ENCODE data around the gene GFM2. TPM values are rescaled to one million over a fixed set of nuclear protein-coding genes. Genes with fewer than 3 reads are reported as not detected.

The GFM2 gene
- total and polyA plus RNA-seq, 2 experiments from 2014 or later: 28.5 to 50.1 TPM

DNA sequence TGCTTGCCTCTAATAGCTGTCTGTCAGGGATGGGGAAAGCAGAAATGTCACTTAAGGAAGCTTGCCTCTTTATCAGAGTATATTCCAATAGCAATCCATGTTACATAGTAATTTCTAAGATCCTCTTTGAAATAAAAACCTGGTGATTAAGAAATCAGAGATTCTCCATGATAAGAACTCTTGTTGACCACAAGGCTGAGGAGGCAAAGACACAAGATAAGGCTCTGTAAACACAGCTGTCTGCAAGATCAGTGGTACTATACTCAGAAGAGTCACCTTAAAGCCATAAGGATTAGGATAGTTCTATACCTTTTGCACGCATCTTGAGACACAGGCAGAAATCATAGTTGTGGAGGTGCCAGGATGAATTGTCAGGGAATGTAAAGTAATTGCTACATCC, 41.6 kb downstream of the GFM2 start (continued):
- TF ChIP-seq POLR2AphosphoS5 (IDR thresholded peaks at IDR 0.05; ENCODE audit: low read depth): no peak
- TF ChIP-seq, protein P1, sequence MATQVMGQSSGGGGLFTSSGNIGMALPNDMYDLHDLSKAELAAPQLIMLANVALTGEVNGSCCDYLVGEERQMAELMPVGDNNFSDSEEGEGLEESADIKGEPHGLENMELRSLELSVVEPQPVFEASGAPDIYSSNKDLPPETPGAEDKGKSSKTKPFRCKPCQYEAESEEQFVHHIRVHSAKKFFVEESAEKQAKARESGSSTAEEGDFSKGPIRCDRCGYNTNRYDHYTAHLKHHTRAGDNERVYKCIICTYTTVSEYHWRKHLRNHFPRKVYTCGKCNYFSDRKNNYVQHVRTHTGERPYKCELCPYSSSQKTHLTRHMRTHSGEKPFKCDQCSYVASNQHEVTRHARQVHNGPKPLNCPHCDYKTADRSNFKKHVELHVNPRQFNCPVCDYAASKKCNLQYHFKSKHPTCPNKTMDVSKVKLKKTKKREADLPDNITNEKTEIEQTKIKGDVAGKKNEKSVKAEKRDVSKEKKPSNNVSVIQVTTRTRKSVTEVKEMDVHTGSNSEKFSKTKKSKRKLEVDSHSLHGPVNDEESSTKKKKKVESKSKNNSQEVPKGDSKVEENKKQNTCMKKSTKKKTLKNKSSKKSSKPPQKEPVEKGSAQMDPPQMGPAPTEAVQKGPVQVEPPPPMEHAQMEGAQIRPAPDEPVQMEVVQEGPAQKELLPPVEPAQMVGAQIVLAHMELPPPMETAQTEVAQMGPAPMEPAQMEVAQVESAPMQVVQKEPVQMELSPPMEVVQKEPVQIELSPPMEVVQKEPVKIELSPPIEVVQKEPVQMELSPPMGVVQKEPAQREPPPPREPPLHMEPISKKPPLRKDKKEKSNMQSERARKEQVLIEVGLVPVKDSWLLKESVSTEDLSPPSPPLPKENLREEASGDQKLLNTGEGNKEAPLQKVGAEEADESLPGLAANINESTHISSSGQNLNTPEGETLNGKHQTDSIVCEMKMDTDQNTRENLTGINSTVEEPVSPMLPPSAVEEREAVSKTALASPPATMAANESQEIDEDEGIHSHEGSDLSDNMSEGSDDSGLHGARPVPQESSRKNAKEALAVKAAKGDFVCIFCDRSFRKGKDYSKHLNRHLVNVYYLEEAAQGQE (IDR thresholded peaks at IDR 0.05; ENCODE audit: unreplicated experiment): no peak
- TF ChIP-seq ZNF331 (CRISPR knock-in tag; IDR thresholded peaks at IDR 0.05; ENCODE audit: low read depth): no peak

DNA sequence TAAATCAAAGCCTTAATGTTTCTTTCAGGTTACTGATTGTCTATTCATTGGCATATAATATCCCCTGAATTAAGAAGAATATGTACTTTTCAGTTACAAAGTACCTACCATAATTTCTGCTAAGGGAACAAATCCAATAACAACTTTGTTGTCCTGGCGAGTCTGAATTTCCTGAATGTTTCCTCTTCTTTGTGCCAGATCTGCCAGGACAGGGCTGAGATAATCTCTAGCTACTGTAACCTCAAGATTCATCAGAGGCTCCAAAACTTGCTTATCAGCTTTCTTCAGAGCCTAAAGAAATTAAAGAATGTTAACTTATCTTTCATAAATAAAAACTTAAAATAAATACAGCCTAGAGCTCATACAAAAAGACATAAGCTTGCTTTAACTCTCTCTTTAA, 44.6 kb downstream of the GFM2 start:
- peaks cover 8% of the 10 kb centered on the region; the same call in 1 of the 2 replicates for H3K36me3 ChIP-seq (ENCODE audit: insufficient read depth)
- DNase-seq (ENCODE audit: low spot score) (no peak), ATAC-seq (no peak)
- Mint-ChIP-seq H3K9me3 (no peaks in the 10 kb centered on the region), H3K36me3 (ENCODE audit: low read depth) (peaks cover 34% of the 10 kb centered on the region; the same call in 2 of the 3 replicates), H3K4me1 (no peaks in the 10 kb centered on the region), H3K4me3 (no peak overlapping the region), H3K27me3 (ENCODE audit: insufficient read depth, low read depth, poor library complexity) (no peaks in the 10 kb centered on the region), H3K27ac (no peak overlapping the region)
- H3K27me3 ChIP-seq (ENCODE audit: insufficient read depth): no peaks in the 10 kb centered on the region
- no peaks in the 10 kb centered on the region for H3K79me2 ChIP-seq (replicated peaks; ENCODE audit: insufficient read depth)
- H4K20me1 ChIP-seq (replicated peaks; ENCODE audit: insufficient read depth): no peaks in the 10 kb centered on the region
- no peak overlapping the region for H3K4me2 ChIP-seq
- H3K9me2 ChIP-seq (ENCODE audit: insufficient read depth): no peaks in the 10 kb centered on the region
- H3K27ac ChIP-seq (ENCODE audit: low read depth): no peak overlapping the region
- H3K4me1 ChIP-seq (ENCODE audit: insufficient read depth): no peaks in the 10 kb centered on the region
- no peak overlapping the region for H2AFZ ChIP-seq
- TF ChIP-seq, protein P2, sequence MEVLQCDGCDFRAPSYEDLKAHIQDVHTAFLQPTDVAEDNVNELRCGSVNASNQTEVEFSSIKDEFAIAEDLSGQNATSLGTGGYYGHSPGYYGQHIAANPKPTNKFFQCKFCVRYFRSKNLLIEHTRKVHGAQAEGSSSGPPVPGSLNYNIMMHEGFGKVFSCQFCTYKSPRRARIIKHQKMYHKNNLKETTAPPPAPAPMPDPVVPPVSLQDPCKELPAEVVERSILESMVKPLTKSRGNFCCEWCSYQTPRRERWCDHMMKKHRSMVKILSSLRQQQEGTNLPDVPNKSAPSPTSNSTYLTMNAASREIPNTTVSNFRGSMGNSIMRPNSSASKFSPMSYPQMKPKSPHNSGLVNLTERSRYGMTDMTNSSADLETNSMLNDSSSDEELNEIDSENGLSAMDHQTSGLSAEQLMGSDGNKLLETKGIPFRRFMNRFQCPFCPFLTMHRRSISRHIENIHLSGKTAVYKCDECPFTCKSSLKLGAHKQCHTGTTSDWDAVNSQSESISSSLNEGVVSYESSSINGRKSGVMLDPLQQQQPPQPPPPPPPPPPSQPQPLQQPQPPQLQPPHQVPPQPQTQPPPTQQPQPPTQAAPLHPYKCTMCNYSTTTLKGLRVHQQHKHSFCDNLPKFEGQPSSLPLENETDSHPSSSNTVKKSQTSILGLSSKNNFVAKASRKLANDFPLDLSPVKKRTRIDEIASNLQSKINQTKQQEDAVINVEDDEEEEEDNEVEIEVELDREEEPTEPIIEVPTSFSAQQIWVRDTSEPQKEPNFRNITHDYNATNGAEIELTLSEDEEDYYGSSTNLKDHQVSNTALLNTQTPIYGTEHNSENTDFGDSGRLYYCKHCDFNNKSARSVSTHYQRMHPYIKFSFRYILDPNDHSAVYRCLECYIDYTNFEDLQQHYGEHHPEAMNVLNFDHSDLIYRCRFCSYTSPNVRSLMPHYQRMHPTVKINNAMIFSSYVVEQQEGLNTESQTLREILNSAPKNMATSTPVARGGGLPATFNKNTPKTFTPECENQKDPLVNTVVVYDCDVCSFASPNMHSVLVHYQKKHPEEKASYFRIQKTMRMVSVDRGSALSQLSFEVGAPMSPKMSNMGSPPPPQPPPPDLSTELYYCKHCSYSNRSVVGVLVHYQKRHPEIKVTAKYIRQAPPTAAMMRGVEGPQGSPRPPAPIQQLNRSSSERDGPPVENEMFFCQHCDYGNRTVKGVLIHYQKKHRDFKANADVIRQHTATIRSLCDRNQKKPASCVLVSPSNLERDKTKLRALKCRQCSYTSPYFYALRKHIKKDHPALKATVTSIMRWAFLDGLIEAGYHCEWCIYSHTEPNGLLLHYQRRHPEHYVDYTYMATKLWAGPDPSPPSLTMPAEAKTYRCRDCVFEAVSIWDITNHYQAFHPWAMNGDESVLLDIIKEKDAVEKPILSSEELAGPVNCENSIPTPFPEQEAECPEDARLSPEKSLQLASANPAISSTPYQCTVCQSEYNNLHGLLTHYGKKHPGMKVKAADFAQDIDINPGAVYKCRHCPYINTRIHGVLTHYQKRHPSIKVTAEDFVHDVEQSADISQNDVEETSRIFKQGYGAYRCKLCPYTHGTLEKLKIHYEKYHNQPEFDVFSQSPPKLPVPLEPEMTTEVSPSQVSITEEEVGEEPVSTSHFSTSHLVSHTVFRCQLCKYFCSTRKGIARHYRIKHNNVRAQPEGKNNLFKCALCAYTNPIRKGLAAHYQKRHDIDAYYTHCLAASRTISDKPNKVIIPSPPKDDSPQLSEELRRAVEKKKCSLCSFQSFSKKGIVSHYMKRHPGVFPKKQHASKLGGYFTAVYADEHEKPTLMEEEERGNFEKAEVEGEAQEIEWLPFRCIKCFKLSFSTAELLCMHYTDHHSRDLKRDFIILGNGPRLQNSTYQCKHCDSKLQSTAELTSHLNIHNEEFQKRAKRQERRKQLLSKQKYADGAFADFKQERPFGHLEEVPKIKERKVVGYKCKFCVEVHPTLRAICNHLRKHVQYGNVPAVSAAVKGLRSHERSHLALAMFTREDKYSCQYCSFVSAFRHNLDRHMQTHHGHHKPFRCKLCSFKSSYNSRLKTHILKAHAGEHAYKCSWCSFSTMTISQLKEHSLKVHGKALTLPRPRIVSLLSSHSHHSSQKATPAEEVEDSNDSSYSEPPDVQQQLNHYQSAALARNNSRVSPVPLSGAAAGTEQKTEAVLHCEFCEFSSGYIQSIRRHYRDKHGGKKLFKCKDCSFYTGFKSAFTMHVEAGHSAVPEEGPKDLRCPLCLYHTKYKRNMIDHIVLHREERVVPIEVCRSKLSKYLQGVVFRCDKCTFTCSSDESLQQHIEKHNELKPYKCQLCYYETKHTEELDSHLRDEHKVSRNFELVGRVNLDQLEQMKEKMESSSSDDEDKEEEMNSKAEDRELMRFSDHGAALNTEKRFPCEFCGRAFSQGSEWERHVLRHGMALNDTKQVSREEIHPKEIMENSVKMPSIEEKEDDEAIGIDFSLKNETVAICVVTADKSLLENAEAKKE (CRISPR knock-in tag; IDR thresholded peaks at IDR 0.05): no peak
- TF ChIP-seq, protein P3, sequence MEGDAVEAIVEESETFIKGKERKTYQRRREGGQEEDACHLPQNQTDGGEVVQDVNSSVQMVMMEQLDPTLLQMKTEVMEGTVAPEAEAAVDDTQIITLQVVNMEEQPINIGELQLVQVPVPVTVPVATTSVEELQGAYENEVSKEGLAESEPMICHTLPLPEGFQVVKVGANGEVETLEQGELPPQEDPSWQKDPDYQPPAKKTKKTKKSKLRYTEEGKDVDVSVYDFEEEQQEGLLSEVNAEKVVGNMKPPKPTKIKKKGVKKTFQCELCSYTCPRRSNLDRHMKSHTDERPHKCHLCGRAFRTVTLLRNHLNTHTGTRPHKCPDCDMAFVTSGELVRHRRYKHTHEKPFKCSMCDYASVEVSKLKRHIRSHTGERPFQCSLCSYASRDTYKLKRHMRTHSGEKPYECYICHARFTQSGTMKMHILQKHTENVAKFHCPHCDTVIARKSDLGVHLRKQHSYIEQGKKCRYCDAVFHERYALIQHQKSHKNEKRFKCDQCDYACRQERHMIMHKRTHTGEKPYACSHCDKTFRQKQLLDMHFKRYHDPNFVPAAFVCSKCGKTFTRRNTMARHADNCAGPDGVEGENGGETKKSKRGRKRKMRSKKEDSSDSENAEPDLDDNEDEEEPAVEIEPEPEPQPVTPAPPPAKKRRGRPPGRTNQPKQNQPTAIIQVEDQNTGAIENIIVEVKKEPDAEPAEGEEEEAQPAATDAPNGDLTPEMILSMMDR (conservative IDR thresholded peaks at IDR 0.05; ENCODE audit: low read depth in 2 of 2): no peak
- TF ChIP-seq POLR2AphosphoS5 (IDR thresholded peaks at IDR 0.05; ENCODE audit: low read depth): no peak
- no peak overlapping the region for H3K4me3 ChIP-seq
- H3F3A ChIP-seq (replicated peaks; ENCODE audit: low read depth): no peaks in the 10 kb centered on the region
